ENCODE measurements around the gene MSX1.

Gene MSX1

GRCh38 chr4:4838936-4839810 is 20.3 kb upstream of the MSX1 start:
- in situ Hi-C loops (cut with MboI; ENCODE audit: low sequenced_read_pairs): no loop called here

GRCh38 chr4:4840351-4840750 is 19.1 kb upstream of the MSX1 start:
- in situ Hi-C loops (cut with MboI; ENCODE audit: low sequenced_read_pairs): no loop called here

GRCh38 chr4:4841156-4841555 is 18.3 kb upstream of the MSX1 start:
- in situ Hi-C loops (cut with MboI; ENCODE audit: low sequenced_read_pairs): no loop called here

- in situ Hi-C loops (cut with MboI; ENCODE audit: low sequenced_read_pairs): no loop called here
Measured at GRCh38 chr4:4842476-4843441, 16.7 kb upstream of the MSX1 start.

- in situ Hi-C loops (cut with MboI; ENCODE audit: low sequenced_read_pairs): no loop called here
Measured at GRCh38 chr4:4843635-4844291, 15.7 kb upstream of the MSX1 start.

- in situ Hi-C loops (cut with MboI; ENCODE audit: low sequenced_read_pairs): no loop called here
Measured at GRCh38 chr4:4845027-4845426, 14.4 kb upstream of the MSX1 start.

- in situ Hi-C loops (cut with MboI; ENCODE audit: low sequenced_read_pairs): no loop called here
Measured at GRCh38 chr4:4847011-4847410, 12.5 kb upstream of the MSX1 start.

GRCh38 chr4:4848540-4848939 is 10.9 kb upstream of the MSX1 start:
- in situ Hi-C loops (cut with MboI; ENCODE audit: low sequenced_read_pairs): no loop called here

GRCh38 chr4:4849106-4849505 is 10.4 kb upstream of the MSX1 start:
- in situ Hi-C loops (cut with MboI; ENCODE audit: low sequenced_read_pairs): no loop called here

- in situ Hi-C loops (cut with MboI; ENCODE audit: low sequenced_read_pairs): no loop called here
Measured at GRCh38 chr4:4849524-4850193, 9.8 kb upstream of the MSX1 start.

GRCh38 chr4:4851081-4851480 is 8.4 kb upstream of the MSX1 start:
- in situ Hi-C loops (cut with MboI; ENCODE audit: low sequenced_read_pairs): no loop called here

- in situ Hi-C loops (cut with MboI; ENCODE audit: low sequenced_read_pairs): no loop called here
Measured at GRCh38 chr4:4851906-4852305, 7.6 kb upstream of the MSX1 start.

GRCh38 chr4:4852591-4853362 is 6.7 kb upstream of the MSX1 start:
- in situ Hi-C loops (cut with MboI; ENCODE audit: low sequenced_read_pairs): no loop called here

GRCh38 chr4:4853371-4853823 is 6.1 kb upstream of the MSX1 start:
- in situ Hi-C loops (cut with MboI; ENCODE audit: low sequenced_read_pairs): no loop called here

GRCh38 chr4:4853921-4854648 is 5.4 kb upstream of the MSX1 start:
- in situ Hi-C loops (cut with MboI; ENCODE audit: low sequenced_read_pairs): no loop called here

- in situ Hi-C loops (cut with MboI; ENCODE audit: low sequenced_read_pairs): no loop called here
Measured at GRCh38 chr4:4854649-4855295, 4.7 kb upstream of the MSX1 start.

- in situ Hi-C loops (cut with MboI; ENCODE audit: low sequenced_read_pairs): no loop called here
Measured at GRCh38 chr4:4855301-4856070, 4.0 kb upstream of the MSX1 start.

All from hTERT RPE-1 (cell line).